HG03354 (cell line): ENCODE data around the gene NRG2.

Experiments used
- ATAC-seq: cut with Tn5 transposase; IDR thresholded peaks from one replicate; pipeline ENCODE4 v1.9.1; 2021; ENCODE audit warnings: mild to moderate bottlenecking; ENCODE audit not compliant: unreplicated experiment, poor library complexity, severe bottlenecking

Gene NRG2

DNA sequence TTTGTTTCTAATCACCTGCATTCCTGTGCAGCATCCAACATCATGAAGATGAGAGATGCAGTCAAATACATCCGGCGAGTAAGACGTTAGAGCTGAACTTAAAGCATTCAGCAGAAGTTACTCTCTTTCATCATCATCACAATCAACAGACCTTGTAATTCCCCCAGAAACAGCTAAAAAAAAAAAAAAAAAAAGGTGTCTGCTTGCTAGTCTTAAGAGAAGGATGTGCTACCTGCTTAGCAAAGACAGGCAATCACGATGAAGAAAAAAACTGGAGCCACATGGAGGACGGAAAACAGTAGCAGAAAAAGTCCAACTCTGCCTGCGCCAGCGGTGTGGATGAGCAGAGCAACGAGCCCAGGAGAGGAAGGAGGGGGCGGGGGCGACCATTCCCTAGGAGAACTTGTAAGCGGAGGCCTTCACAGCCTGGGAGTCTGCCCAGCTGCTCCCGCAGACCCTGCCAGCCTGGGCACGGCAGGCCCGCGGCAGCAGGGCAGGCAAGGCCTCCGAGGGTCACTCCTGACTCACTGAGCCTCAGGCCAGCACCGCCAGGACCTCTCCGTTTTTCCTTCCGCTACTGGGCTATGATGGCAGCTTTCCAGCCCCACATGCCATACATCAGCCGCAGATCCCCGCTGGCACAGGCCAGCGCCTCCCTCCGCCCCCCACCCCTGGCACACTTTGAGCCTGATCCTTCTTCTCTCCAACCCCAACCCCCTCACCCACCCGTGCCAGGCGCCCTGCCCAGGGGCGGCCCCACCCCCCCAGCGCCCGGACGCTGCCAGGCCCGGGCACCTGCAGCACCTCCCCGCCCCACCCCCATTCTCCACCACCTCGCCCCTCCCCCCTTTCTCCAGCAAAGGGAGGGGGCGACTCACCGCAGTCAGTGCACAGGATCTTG, 1.4 kb downstream of the NRG2 start:
- no peak for ATAC-seq

DNA sequence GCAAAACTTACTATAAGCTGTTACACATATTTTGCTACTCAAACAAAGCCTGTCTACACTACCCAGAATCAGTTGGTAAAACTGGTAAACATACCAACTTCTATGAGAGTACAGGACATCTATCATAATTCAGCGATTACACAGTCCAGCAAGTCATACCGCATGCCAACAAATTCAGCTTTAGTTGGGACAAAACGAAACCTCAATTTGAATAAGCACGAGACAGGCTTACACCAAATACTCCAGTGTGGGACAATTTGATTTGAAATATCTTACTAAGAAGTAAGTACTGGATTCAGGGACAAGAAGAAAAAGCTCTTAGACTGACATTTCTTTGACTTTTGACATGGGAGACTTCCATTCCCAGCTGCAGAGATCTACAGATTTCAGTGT, 2.0 kb downstream of the NRG2 start:
- ATAC-seq, result no peak

DNA sequence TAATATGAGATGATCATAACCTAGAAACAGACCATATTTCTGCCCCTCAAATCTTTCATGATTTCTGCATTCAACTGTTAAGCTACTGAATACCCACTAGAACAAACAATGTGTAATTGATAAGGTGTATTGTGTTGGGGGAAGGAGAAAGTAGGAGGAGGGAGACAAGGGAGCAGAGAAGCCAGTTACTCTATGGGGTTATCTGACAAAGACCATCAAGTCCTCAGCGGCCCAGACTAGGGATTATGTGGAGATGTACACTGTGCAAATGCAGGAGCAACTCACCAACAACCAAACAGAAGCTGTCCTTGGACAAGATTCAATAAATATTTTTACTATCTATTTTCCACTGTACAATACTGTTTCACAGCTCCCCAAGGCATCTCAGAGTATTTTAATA, 2.7 kb downstream of the NRG2 start:
- no peak for ATAC-seq

DNA sequence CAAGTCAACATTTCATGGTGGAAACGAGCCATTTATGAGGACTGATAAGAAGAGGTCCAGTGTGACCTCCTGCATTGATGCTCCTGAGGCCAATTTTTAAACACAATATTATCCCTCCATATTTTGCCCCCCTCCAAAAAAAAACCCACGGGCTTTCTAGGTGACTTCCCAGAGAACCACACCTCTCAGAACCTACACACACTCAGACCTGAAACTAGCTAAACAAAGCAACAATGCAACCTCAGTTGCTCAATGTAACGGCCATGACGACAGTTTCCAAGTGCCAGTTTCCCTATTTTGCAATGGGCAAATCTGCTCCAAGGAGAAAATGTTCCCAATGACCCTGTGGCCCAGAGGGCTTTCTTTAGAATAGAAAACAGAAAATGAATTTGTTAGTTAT, 3.5 kb downstream of the NRG2 start:
- no peak for ATAC-seq

DNA sequence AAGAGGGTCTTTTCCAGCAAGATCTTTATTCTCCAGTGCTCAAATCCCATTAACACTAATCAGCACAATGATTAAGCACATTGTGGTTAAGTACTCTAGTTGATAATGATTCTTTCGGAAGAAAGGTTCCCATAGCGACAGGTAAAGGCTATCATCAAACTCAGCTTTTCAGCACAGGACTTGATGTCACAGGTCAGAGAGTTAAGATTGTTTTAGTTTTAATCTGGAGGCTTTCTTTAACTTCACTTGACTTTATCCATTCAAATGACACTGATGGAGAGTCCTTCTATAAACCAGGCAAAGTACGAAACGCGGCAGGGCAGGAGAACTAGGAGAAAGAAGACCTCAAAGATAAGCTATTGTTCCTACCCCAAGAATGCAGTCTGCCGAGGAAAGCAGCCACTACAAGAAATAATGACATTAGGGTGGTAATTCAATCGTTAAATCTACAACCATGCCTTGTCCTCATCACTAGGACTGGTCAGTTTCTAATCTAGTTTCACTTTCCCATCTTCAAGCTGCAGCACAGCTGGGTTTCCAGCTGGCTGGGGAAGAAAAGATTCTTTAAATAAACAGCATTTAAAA, 4.6 kb downstream of the NRG2 start:
- peak; percentile 33 for ATAC-seq

DNA sequence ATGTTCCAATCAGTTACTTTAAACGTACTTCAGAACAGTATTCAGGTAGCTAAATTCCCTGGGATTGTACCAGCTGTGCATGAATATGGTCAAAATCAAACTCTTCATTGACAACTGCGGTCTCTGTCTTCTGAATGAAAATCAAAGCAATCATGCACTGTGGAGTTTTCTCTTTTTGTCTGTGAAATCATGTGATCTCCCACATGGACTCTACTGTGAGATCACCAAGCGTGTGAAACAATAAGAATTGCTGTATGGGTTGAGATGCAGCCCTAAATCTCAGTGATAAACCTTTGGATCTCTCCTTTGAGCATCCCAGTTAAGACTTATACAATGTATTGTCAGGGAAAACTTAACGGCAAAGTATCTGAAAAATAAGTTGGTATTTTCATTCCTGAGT, 6.1 kb downstream of the NRG2 start:
- ATAC-seq, result no peak

DNA sequence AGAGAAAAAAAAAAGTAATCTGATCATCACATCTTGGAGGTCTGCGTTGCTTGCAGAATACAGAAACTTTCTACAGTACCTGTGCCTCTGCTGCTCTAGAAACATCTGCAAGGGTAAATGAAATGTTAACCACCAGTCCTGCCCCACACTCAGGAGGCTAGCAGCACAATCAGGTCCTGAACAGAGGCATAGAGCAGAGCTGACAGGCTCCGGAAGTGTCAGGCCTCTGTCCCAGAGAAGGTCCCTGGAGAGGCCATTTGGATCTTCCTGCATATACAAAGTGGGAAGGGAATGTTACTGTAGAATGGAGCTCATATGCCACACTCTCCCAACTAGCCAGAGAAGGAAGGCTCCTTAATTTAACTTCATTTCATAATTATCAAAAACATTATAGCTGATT, 7.2 kb downstream of the NRG2 start:
- no peak for ATAC-seq

DNA sequence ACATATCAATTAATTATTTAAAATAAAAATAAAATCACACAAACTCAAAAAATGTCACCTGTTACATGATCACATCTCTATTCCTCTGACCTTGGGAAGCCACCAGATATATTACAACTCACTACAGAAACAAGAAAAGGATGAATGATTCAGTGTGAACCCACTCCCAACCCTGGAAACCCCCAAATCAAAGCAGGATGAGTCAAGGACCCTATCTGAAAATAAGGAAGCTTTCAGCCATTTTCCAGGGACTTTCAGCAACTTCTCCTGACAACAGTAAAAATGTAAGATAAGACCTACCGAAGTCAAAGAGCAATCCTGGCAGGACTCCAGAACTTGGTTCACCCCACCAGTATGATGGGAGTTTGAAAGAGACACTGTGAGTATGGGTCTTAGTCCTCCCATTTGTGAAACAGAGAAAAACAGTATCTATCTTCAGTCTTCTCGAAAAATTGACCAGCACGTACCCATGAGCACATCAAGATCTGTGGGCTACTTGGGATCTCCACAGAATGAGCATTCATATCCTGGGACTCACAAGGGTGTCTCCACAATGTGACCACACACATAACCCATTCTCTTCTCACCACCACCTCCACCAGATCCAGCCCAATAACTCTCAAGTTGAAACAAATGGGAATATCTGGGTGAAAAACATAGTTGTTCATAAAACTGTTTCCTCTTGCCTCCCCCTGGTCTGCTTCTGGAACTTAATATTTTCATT, 9.9 kb downstream of the NRG2 start:
- ATAC-seq, result no peak

DNA sequence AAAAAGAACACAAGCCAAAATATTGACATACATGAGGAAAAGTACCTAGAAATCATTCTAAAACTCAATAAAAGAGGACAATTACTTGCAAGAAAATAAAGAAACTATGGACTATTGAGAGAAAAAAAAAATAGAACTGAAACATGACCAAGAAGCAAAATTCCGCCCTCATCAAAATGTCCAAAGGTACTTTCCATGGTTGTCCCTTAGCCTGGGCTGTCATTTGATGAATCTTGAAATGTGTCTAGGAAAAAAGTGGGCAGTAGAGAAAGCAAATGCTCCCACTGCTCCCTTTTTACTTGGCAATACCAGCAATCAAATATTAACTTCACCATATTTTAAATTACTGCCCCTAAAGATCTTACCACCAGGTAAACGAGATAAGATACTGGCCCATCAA, 10.8 kb downstream of the NRG2 start:
- no peak for ATAC-seq

DNA sequence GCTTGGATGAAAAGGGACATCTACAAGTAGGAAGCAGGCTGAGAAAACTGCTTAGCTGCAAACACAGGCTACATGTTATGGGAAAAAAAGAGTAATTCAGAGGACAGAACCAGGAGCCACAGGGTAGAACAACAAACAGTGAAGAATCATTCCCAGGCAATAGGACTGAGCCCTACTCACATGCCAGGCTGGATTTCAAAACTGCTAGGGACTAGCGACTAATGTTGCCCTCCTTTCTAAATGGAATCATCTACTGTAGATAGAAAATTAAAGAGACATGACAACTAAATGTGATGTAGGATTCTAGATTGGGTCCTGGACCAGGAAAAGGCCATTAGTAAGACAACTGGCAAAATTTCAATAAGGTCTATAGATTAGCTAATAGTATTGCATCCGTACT, 15.3 kb downstream of the NRG2 start:
- ATAC-seq, result no peak

DNA sequence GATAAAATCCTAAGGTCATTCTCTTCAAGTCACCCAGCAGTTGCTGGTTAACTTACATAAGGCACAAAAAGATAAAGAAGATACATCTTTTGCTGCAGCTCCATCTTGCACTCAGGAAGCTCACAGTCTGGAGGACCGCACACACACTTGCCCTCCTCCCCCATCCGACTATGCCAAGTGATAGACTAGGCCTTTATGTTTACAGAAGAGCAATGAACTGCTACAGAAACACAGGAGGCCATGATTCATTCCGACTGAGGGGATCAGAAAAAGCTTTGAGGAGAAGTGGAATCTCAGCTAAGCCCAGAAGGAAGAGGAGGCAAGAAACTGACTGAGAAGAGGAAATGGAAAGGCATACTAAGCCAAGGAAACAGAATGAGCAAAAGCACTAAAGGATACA, 17.4 kb downstream of the NRG2 start:
- ATAC-seq, result no peak

DNA sequence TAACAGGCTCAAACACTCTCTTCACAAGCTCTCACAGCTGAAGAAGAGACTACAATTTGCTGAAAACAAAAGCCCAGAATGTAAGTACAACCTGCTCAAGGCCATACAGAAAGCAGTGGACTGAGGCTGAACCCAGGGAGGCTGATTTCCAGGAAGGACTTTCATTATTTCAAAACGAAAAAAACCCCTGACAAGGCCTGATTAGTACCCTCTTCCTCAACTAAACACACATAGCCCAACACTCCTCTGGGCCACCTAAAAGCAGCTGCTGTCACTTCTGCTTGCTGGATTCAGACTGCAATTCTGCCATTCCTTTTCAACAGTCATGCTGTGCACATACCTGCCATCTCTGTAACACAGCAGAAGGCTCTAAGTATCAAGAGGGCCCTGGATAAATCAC, 18.2 kb downstream of the NRG2 start:
- ATAC-seq, result no peak

DNA sequence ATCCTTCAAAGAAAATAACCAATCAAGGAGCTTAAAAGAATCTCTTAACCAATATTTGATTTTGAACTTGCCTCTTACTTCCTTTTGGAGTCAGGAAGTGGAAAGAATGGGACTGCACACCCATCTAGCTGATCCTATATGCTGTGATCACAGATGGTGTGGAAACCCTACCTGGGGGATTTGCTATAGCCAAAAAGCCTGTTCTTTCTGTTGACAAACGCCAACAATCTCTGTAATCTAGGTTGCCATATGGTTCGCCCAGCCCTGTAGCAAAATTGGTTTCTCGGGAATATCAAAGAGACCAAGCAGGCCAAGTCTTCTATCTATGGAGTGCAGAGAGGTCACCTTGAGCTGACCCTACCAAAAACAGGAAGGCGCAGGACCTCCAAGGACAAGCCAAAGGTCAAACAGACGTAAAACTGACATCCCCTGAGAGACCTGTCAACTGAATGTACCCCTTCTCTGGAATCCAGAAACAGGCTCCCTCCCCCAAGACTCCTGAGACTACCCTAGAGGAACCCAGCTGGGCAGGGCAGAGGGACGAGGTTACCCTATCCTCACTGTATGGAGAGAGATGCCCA, 19.4 kb downstream of the NRG2 start:
- no peak for ATAC-seq

DNA sequence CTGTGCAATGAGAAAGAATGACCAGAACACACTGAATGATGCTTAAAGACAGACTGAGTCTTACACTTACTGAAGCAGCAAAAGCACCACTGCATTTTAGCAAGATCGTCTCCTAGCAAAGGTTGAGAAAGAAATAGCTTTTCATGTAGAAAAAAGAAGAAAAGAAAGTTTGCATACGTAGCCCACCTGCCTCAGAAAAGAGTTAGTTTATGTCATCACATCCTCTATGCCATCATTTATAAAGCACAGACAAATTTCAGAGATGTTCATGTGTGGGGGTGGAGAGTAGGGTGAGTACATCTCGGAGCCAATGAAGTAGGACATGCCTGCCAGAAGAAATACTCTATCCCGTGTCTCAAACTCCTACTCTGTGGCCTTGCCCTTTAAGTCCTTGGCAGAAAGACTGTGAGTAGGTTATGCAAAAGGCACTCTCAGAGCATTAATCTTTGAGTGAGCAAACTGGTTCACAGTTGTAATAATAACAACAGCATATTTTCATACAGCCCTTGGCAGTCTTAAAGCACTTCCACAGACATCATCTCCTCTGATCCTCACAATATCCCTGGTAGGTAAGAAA, 22.4 kb downstream of the NRG2 start:
- ATAC-seq, result no peak

DNA sequence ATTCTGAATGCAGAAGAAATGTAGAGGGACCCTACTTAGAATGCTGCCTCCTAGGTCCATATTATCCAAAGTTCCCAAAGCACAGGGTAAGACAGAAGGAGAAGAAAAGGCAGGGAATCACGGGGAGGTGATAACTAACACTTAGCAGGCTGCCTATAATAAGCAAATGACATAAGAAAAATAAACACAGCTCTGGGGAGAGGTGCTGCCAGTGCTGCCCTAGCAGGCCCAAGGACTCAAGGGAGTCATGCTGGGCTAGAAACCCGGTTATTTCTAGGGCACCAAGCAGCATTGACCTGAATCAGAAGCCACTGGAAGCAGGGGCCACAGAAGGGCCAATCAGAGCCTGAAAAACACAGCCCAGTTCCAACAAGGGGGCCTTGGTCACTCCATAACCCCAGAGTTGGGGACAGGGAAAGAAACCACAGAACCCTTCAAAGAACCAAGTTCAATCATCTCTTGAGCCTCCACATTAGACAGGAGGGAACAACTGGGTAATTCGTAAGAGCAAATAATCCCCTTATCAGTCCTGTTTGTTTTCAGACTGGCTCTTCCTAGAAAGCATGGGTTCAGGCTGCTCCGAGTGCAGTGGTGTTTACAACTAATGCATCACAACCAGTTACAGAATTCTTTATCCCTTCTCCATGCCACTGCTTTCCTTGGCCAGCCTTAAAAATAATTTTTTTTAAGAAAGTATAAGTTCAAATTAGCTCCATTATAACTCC, 24.0 kb downstream of the NRG2 start:
- ATAC-seq, result no peak

DNA sequence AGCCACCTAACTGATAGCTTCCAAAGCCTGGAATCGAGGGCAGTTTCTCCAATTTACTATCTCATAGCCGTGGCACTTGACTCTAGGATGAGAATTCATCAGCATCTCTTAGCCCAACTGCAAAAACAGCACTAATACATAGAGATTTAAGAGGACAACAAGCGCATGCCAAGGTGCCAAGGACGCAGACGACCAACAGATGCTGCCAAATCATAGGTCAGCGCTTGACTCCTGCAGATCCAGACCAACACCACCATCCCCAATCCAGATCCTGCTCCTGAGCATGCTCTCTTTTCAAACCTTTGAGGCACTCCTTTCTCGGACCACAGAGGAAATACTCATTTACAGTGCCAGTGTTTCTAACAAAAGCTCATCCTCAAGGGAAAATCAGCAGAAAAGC, 24.6 kb downstream of the NRG2 start:
- no peak for ATAC-seq

DNA sequence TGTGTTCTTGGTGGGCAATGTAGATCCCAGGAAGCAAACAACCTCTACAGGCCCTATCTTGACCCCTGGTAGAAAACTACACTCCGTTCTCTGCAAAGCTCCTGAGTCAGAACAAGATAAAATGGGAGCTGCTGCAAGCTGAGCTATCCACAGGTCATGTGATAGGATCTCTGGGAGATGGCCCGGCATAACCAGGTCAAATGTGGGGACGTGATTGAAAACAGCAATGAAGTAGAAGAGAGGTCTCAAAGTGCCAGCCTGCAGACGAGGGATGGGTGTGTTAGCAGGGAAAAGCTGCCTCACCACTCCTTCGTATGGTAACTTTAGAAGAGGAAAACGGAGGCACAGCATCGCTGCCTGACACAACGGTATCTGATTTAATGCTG, 25.0 kb downstream of the NRG2 start:
- ATAC-seq, result no peak

DNA sequence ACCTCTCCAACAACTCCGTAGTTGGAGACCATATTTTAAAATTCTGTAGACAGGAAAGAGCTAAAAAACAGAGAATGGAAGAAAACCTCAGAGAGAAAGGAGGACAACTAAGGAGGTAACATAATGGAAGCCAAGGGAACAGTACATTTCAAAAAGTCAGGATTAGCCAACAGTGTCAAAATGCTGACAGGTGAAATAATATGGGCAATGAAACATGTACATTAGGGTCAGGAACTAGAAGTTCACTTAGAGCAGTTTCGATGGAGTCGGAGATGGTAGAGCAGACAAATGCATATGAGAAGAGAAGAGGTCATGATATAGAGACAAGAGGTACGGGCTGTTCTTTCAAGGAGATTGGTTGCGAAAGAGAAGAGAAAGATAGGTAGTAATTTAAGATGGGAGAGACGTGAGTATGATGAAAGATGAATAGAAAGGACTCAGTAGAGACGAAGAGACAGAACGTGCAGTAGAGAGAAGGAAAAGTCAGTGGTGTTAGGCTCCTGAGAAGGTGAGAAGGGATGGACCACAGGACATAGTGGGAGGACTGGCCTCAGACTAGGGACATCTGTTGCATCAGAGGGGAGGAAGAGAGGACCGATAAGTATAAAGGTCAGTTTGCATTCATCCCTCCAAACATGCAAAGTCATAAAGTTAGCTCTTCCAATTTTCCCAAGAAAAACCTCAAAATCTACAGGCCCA, 25.6 kb downstream of the NRG2 start:
- no peak for ATAC-seq

DNA sequence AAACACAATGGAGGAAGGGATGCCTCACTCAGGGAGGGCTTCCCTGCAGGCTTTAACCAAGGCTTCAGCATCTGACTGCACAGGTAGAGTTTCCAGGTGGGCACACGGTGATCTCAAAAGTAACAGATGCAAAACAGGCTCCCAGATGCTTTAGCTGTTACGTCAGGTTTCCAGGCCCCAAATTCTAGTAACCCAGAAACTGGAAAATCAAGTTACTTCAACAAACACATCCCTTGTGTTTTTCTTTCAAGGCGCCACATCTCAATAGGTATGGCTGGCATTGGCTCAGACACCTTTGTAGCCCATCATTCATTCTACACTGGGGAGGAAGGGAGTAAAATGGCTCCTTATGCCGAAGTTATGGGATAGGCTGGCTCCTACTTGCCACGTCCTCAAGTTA, 27.4 kb downstream of the NRG2 start:
- ATAC-seq, result no peak
